GM21515 (cell line): ENCODE results near the gene DIAPH3.

Source experiments
- ATAC-seq: cut with Tn5 transposase; IDR thresholded peaks from one replicate; pipeline ENCODE4 v1.9.1; 2021; ENCODE audit not compliant: unreplicated experiment

The DIAPH3 gene

DNA sequence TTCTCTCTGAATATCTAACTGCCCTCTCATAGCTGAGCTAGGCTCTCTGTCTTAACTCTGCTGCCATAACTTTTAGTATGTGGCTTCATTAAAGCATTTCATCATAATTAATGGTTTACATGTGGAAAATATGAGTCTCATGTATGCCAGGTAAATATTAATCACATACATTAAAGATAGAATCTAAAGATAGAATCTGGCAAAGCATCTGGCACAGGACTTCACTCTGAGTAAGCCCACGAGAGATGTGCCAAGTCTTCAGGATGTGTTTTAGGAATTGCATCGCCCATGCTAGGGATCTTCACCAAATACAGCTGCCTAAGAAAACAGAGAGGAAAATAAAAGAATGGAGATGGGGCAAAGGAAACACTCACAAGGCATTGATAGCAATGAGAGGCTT is 285.8 kb downstream of the DIAPH3 start:
- no peak for ATAC-seq

- ATAC-seq = no peak
Observed at GRCh38 chr13:59874973-59875372, 288.8 kb downstream of the DIAPH3 start.

- ATAC-seq = no peak
Observed at GRCh38 chr13:59873856-59874255, 289.9 kb downstream of the DIAPH3 start.

GRCh38 chr13:59873309-59873708 is 290.4 kb downstream of the DIAPH3 start:
- no peak for ATAC-seq

DNA sequence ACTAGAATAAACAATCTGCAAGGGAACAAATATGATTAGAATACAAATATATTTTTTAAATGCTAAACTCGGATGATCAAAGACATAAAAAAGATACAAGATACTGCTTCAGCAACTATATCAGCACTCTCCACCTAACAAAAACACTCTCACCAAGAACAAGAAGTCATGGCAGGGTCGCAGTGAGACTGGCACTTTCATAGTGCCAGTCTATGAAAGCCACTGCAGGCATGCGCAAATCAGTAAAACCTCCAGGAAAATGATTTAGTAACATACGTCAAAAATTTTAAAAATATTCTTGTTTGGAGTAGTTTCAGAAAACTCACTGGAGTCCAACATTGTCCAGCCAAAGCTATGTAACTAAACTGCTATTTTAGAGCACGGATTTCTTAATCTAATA is 295.9 kb downstream of the DIAPH3 start:
- no peak for ATAC-seq

DNA sequence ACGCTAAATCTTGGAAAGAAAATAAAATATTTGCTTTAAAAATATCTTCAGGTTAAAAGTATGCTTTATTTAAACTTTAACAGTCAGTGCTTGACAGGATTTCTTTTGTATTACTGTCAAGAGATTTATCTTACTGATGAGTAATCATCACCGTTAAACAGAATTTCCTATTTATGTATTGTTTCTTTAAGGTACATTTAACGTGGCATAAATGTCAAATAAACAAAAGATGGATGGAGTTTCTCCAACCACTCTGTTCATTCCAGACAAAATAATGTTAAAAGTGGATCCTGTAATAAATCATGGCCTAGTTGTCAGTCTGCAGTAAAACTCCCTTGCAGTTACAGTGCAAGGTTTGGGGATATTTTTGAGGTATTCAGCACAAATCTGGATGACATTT is 298.3 kb downstream of the DIAPH3 start:
- ATAC-seq = no peak

GRCh38 chr13:59863621-59864020 is 300.1 kb downstream of the DIAPH3 start:
- ATAC-seq = no peak

DNA sequence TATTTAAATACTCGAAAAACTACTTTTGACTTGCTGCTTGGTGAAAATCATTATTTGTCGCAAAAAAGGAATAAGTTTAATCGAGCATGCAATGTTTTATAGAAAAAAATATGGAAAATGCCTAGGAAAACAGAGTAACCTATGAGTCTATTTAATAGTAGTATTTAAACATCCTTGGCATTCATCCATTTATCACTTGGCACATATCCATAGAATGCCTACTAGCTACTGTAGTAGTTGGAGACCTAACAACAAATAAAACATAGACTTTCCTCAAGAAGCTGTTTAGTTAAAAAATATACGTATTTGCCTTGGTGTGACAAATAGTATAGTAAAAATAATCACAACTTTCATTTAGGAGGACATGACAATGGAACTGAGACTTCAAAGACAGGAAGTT is 302.1 kb downstream of the DIAPH3 start:
- no peak for ATAC-seq

GRCh38 chr13:59856281-59856810 is 307.4 kb downstream of the DIAPH3 start:
- ATAC-seq = no peak

DNA sequence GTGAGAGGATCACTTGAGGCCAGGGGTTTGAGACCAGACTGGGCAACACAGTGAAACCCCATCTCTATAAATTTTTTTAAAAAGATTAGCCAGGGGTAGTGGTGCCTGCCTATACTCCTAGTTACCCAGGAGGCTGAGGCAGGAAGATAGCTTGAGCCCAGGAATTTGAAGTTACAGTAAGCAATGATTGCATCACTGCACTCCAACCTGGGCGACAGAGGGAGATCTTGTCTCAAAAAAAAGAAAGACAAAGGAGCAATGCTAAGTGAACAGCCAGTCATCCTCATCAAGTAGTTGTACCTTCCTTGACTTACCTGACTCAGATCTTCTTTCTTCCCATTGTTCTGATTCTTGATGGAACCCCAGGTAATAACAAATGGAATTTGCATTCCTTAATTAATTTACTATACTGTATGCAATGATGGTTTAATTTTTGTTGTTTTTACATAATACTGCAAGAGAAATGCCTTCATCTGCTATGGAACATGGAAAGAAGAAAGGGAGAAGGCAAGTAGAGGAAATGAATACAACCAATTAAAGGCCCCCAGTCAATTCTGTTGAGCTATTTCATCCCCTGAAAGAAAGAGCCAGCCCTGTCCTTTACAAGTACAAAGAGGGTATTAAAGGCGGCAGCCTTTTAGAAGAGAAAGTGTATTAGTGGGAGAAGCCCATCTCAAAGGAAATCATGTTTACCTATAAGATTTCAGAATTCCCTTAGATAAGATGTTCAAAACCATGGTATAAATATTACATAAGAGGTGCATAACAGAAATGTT is 316.7 kb downstream of the DIAPH3 start:
- ATAC-seq = no peak

- ATAC-seq = no peak
Observed at GRCh38 chr13:59843040-59843439, 320.7 kb downstream of the DIAPH3 start.

- no peak for ATAC-seq
Observed at GRCh38 chr13:59842507-59842906, 321.2 kb downstream of the DIAPH3 start.

GRCh38 chr13:59839186-59839585 is 324.5 kb downstream of the DIAPH3 start:
- ATAC-seq = no peak

- no peak for ATAC-seq
Observed at GRCh38 chr13:59837101-59837500, 326.6 kb downstream of the DIAPH3 start.

DNA sequence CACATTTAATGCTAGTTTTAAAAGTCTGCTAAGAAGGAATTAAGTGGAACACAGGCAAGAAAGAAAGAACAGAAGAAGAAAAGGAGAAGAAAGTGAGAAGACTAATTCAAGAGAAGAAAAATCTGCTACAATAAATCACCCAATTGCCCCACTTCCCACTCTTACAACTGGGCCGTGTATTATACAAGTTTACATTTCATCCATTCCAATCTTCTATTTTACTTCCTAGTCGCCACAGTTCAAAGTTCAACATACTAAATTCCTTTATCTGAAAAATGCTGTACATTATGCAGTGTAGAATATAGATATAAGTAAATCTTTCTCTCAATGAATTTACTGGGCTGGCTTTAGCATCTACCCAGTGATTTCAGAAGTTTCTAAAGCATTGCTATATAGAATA is 328.2 kb downstream of the DIAPH3 start:
- no peak for ATAC-seq

DNA sequence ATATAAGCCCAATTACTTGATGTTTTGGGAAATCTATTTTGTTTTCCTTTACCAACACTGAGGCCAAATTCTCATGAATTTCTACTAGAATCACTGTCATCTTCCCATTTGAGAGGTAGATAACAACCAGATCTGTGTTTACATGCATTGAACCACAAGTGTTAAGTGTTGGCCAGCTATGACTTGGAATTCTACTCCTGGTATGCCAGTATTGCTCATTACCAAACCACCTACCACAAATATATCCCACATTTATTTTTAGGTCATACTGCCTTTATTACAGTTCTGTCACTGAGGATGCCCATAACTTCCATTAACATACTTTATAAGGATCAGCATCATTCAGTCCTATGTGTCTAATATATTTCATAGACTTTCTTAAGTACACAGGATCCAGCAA is 328.9 kb downstream of the DIAPH3 start:
- no peak for ATAC-seq

DNA sequence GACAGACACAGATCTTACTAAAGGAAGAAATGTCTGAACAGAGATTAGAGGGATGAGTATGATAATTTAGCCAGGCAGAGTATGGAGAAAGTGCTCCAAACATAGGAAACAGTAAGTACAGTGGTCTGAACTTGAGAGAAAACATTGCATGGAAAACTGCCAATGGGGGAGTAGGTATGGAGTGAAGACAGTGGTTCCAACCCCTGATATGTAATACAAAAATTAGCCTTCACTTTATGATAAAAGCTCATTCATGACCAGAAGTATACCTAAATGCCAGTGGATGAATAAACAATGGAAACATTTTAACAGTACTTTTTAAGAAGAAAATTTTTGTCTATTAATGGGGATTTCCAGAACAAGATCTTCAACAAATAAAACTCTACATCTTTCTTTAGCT is 334.0 kb downstream of the DIAPH3 start:
- no peak for ATAC-seq

DNA sequence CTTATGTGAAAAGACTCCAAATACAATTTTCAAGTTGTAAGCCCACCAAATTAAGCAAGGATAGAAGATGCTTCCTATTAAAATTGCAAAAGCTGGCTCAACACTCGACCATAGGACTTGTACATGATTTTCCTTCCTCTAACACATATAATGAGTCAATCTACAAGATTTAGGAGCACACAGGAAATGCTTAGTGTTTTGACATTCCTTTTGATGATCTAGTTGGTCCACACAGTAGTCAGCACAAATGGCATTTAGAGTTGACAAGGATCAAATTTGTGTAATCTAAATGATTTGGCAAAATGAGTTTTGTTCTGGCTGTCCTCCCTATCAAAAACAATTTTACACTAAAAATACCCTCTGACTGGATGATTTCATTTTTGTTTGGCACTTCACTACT is 340.2 kb downstream of the DIAPH3 start:
- no peak for ATAC-seq

DNA sequence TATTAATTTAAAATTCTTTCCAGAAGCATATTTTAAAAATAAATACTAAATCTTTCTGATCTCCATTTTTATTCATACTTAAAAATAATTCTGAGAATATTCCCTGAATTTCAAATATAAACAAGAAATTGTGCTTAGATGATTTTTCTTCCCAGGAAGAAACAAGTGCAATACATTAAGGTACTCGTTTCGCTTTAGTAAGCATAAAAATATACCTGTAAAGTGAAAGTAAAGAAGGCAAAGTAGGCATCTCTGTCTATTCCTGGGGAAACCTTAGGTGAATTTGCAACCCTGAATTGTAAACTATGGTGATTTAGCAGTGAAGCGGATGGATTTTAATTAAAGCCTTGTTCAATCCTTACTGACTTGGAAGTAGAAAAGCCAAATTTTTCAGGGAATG is 354.2 kb downstream of the DIAPH3 start:
- no peak for ATAC-seq

- no peak for ATAC-seq
Observed at GRCh38 chr13:59806801-59807200, 356.9 kb downstream of the DIAPH3 start.

- ATAC-seq = no peak
Observed at GRCh38 chr13:59801107-59801880, 362.4 kb downstream of the DIAPH3 start.

GRCh38 chr13:59793107-59793506 is 370.6 kb downstream of the DIAPH3 start:
- no peak for ATAC-seq
